ENCODE data around the gene MYOD1.

The MYOD1 gene

GRCh38 chr11:17691976-17692375, 27.4 kb upstream of the MYOD1 start:
- Histone ChIP-seq H3K27ac (ENCODE audit: insufficient read depth, low read length, poor library complexity, severe bottlenecking) (no peak overlapping the region), H3K9me3 (ENCODE audit: control insufficient read depth, low read length) (no peaks in the 10 kb centered on the region), H3K4me3 (ENCODE audit: insufficient read depth, low read depth, low read length, poor library complexity, severe bottlenecking) (no peak overlapping the region), H3K27me3 (replicated peaks; ENCODE audit: control insufficient read depth, insufficient read depth, low read length, poor library complexity, severe bottlenecking) (peaks cover 4% of the 10 kb centered on the region), H3K36me3 (ENCODE audit: control insufficient read depth, insufficient read depth, low read length) (no peaks in the 10 kb centered on the region), H3K4me1 (ENCODE audit: control insufficient read depth, insufficient read depth, low read length, poor library complexity, severe bottlenecking) (no peaks in the 10 kb centered on the region)
- no peak for DNase-seq

GRCh38 chr11:17692931-17693330, 26.4 kb upstream of the MYOD1 start:
- Histone ChIP-seq H3K4me3 (ENCODE audit: insufficient read depth, low read depth, low read length, poor library complexity, severe bottlenecking) (no peak overlapping the region), H3K9me3 (ENCODE audit: control insufficient read depth, low read length) (no peaks in the 10 kb centered on the region), H3K27ac (ENCODE audit: insufficient read depth, low read length, poor library complexity, severe bottlenecking) (no peak overlapping the region), H3K36me3 (ENCODE audit: control insufficient read depth, insufficient read depth, low read length) (no peaks in the 10 kb centered on the region), H3K27me3 (replicated peaks; ENCODE audit: control insufficient read depth, insufficient read depth, low read length, poor library complexity, severe bottlenecking) (peaks cover 4% of the 10 kb centered on the region), H3K4me1 (ENCODE audit: control insufficient read depth, insufficient read depth, low read length, poor library complexity, severe bottlenecking) (no peaks in the 10 kb centered on the region)
- no peak for DNase-seq

- Histone ChIP-seq H3K4me1 (ENCODE audit: control insufficient read depth, insufficient read depth, low read length, poor library complexity, severe bottlenecking) (no peaks in the 10 kb centered on the region), H3K27ac (ENCODE audit: insufficient read depth, low read length, poor library complexity, severe bottlenecking) (no peak overlapping the region), H3K27me3 (replicated peaks; ENCODE audit: control insufficient read depth, insufficient read depth, low read length, poor library complexity, severe bottlenecking) (peaks cover 4% of the 10 kb centered on the region), H3K36me3 (ENCODE audit: control insufficient read depth, insufficient read depth, low read length) (no peaks in the 10 kb centered on the region), H3K9me3 (ENCODE audit: control insufficient read depth, low read length) (no peaks in the 10 kb centered on the region), H3K4me3 (ENCODE audit: insufficient read depth, low read depth, low read length, poor library complexity, severe bottlenecking) (no peak overlapping the region)
- no peak for DNase-seq
Measured at GRCh38 chr11:17693531-17693930, 25.8 kb upstream of the MYOD1 start.

GRCh38 chr11:17694494-17695110, 24.8 kb upstream of the MYOD1 start:
- H3K36me3 ChIP-seq (ENCODE audit: control insufficient read depth, insufficient read depth, low read length) = no peaks in the 10 kb centered on the region
- H3K27ac ChIP-seq (ENCODE audit: insufficient read depth, low read length, poor library complexity, severe bottlenecking) = no peak overlapping the region
- H3K4me3 ChIP-seq (ENCODE audit: insufficient read depth, low read depth, low read length, poor library complexity, severe bottlenecking) = no peak overlapping the region
- H3K9me3 ChIP-seq (ENCODE audit: control insufficient read depth, low read length) = no peaks in the 10 kb centered on the region
- no peak for DNase-seq
- no peaks in the 10 kb centered on the region for H3K4me1 ChIP-seq (ENCODE audit: control insufficient read depth, insufficient read depth, low read length, poor library complexity, severe bottlenecking)
- H3K27me3 ChIP-seq (replicated peaks; ENCODE audit: control insufficient read depth, insufficient read depth, low read length, poor library complexity, severe bottlenecking) = peaks cover 4% of the 10 kb centered on the region

- no peak overlapping the region for H3K27ac ChIP-seq (ENCODE audit: insufficient read depth, low read length, poor library complexity, severe bottlenecking)
- H3K4me1 ChIP-seq (ENCODE audit: control insufficient read depth, insufficient read depth, low read length, poor library complexity, severe bottlenecking) = no peaks in the 10 kb centered on the region
- peaks cover 4% of the 10 kb centered on the region for H3K27me3 ChIP-seq (replicated peaks; ENCODE audit: control insufficient read depth, insufficient read depth, low read length, poor library complexity, severe bottlenecking)
Measured at GRCh38 chr11:17695454-17696441, 23.6 kb upstream of the MYOD1 start.

GRCh38 chr11:17696741-17697140, 22.6 kb upstream of the MYOD1 start:
- H3K36me3 ChIP-seq (ENCODE audit: control insufficient read depth, insufficient read depth, low read length) = no peaks in the 10 kb centered on the region

More at GRCh38 chr11:17695454-17696441, 23.6 kb upstream of the MYOD1 start:
- no peak for DNase-seq
- no peaks in the 10 kb centered on the region for H3K9me3 ChIP-seq (ENCODE audit: control insufficient read depth, low read length)
- H3K36me3 ChIP-seq (ENCODE audit: control insufficient read depth, insufficient read depth, low read length) = no peaks in the 10 kb centered on the region
- H3K4me3 ChIP-seq (ENCODE audit: insufficient read depth, low read depth, low read length, poor library complexity, severe bottlenecking) = no peak overlapping the region

GRCh38 chr11:17697175-17697949, 22.0 kb upstream of the MYOD1 start:
- no peak for DNase-seq
- Histone ChIP-seq H3K27ac (ENCODE audit: insufficient read depth, low read length, poor library complexity, severe bottlenecking) (no peak overlapping the region), H3K4me3 (ENCODE audit: insufficient read depth, low read depth, low read length, poor library complexity, severe bottlenecking) (no peak overlapping the region), H3K9me3 (ENCODE audit: control insufficient read depth, low read length) (no peaks in the 10 kb centered on the region), H3K4me1 (ENCODE audit: control insufficient read depth, insufficient read depth, low read length, poor library complexity, severe bottlenecking) (no peaks in the 10 kb centered on the region), H3K36me3 (ENCODE audit: control insufficient read depth, insufficient read depth, low read length) (no peaks in the 10 kb centered on the region), H3K27me3 (replicated peaks; ENCODE audit: control insufficient read depth, insufficient read depth, low read length, poor library complexity, severe bottlenecking) (peaks cover 4% of the 10 kb centered on the region)

More at GRCh38 chr11:17696741-17697140, 22.6 kb upstream of the MYOD1 start:
- H3K27ac ChIP-seq (ENCODE audit: insufficient read depth, low read length, poor library complexity, severe bottlenecking) = no peak overlapping the region
- H3K9me3 ChIP-seq (ENCODE audit: control insufficient read depth, low read length) = no peaks in the 10 kb centered on the region
- no peak for DNase-seq
- H3K4me1 ChIP-seq (ENCODE audit: control insufficient read depth, insufficient read depth, low read length, poor library complexity, severe bottlenecking) = no peaks in the 10 kb centered on the region
- no peak overlapping the region for H3K4me3 ChIP-seq (ENCODE audit: insufficient read depth, low read depth, low read length, poor library complexity, severe bottlenecking)
- H3K27me3 ChIP-seq (replicated peaks; ENCODE audit: control insufficient read depth, insufficient read depth, low read length, poor library complexity, severe bottlenecking) = peaks cover 4% of the 10 kb centered on the region

GRCh38 chr11:17699147-17700114, 19.9 kb upstream of the MYOD1 start:
- H3K27me3 ChIP-seq (replicated peaks; ENCODE audit: control insufficient read depth, insufficient read depth, low read length, poor library complexity, severe bottlenecking) = peaks cover 4% of the 10 kb centered on the region
- H3K27ac ChIP-seq (ENCODE audit: insufficient read depth, low read length, poor library complexity, severe bottlenecking) = no peak overlapping the region
- DNase-seq = no peak
- H3K4me3 ChIP-seq (ENCODE audit: insufficient read depth, low read depth, low read length, poor library complexity, severe bottlenecking) = no peak overlapping the region
- H3K4me1 ChIP-seq (ENCODE audit: control insufficient read depth, insufficient read depth, low read length, poor library complexity, severe bottlenecking) = no peaks in the 10 kb centered on the region
- H3K36me3 ChIP-seq (ENCODE audit: control insufficient read depth, insufficient read depth, low read length) = no peaks in the 10 kb centered on the region
- no peaks in the 10 kb centered on the region for H3K9me3 ChIP-seq (ENCODE audit: control insufficient read depth, low read length)

- Histone ChIP-seq H3K4me3 (ENCODE audit: insufficient read depth, low read depth, low read length, poor library complexity, severe bottlenecking) (no peak overlapping the region), H3K36me3 (ENCODE audit: control insufficient read depth, insufficient read depth, low read length) (no peaks in the 10 kb centered on the region), H3K9me3 (ENCODE audit: control insufficient read depth, low read length) (no peaks in the 10 kb centered on the region), H3K4me1 (ENCODE audit: control insufficient read depth, insufficient read depth, low read length, poor library complexity, severe bottlenecking) (no peaks in the 10 kb centered on the region), H3K27ac (ENCODE audit: insufficient read depth, low read length, poor library complexity, severe bottlenecking) (no peak overlapping the region), H3K27me3 (replicated peaks; ENCODE audit: control insufficient read depth, insufficient read depth, low read length, poor library complexity, severe bottlenecking) (no peaks in the 10 kb centered on the region)
- DNase-seq = no peak
Measured at GRCh38 chr11:17700991-17701390, 18.4 kb upstream of the MYOD1 start.
